ENCODE data around the gene KIF1B. TPM values are rescaled to one million over a fixed set of nuclear protein-coding genes. Genes with fewer than 3 reads are reported as not detected.

The KIF1B gene
- total and polyA plus RNA-seq, 2 experiments from 2014 or later: 21.5 to 68.4 TPM

DNA sequence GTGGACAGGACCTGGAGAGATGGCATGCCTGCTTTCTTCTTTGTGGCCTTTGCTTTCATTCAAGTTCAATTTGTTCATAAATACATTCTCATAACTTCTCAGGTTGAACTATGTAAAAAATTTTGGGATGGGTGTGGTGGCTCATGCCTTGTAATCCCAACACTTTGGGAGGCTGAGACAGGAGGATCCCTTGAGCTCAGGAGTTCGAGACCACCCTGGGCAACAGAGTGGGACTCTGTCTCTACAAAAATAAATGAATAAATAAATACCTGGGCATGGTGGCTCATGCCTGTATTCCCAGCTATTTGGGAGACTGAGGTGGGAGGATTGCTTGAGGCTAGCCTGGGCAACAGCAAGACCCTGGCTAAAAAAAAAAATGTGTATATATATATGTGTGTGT, 2.1 kb downstream of the KIF1B start:
- Histone ChIP-seq H3K27me3 (ENCODE audit: insufficient read depth) (no peaks in the 10 kb centered on the region), H3K79me2 (replicated peaks; ENCODE audit: insufficient read depth) (peaks cover 64% of the 10 kb centered on the region), H3F3A (replicated peaks; ENCODE audit: low read depth) (peaks cover 3% of the 10 kb centered on the region; the same call in 1 of the 2 replicates), H3K4me3 (peak overlapping the region; percentile 100; the same call in 1 of the 2 replicates), H3K9me2 (ENCODE audit: insufficient read depth) (no peaks in the 10 kb centered on the region), H3K4me2 (peak overlapping the region; percentile 99), H2AFZ (no peak overlapping the region), H4K20me1 (replicated peaks; ENCODE audit: insufficient read depth) (peaks cover 44% of the 10 kb centered on the region), H3K4me1 (ENCODE audit: insufficient read depth) (peaks cover 19% of the 10 kb centered on the region), H3K36me3 (ENCODE audit: insufficient read depth) (no peaks in the 10 kb centered on the region), H3K27ac (ENCODE audit: low read depth) (no peak overlapping the region)
- H3K9me3 Mint-ChIP-seq: no peaks in the 10 kb centered on the region
- peak overlapping the region; percentile 98 for H3K4me3 Mint-ChIP-seq
- ATAC-seq (no peak), DNase-seq (ENCODE audit: low spot score) (no peak)
- H3K4me1 Mint-ChIP-seq: peaks cover 31% of the 10 kb centered on the region
- H3K27ac Mint-ChIP-seq: no peak overlapping the region; the same call in 1 of the 2 replicates
- H3K36me3 Mint-ChIP-seq (ENCODE audit: low read depth): no peaks in the 10 kb centered on the region
- H3K27me3 Mint-ChIP-seq (ENCODE audit: insufficient read depth, low read depth, poor library complexity): peaks cover 19% of the 10 kb centered on the region
- TF ChIP-seq STAT1 (IDR thresholded peaks at IDR 0.05; ENCODE audit: unreplicated experiment) (no peak), CREB1 (CRISPR knock-in tag; IDR thresholded peaks at IDR 0.05; ENCODE audit: low read depth) (no peak), NANOG (IDR thresholded peaks at IDR 0.05; ENCODE audit: borderline replicate concordance) (no peak), JUNB (IDR thresholded peaks at IDR 0.05; ENCODE audit: unreplicated experiment) (no peak), ZNF114 (CRISPR knock-in tag; IDR thresholded peaks at IDR 0.05) (no peak), EZH2phosphoT487 (IDR thresholded peaks at IDR 0.05; ENCODE audit: unreplicated experiment) (no peak), ZNF331 (CRISPR knock-in tag; IDR thresholded peaks at IDR 0.05; ENCODE audit: low read depth) (no peak)
- TF ChIP-seq, protein P1, sequence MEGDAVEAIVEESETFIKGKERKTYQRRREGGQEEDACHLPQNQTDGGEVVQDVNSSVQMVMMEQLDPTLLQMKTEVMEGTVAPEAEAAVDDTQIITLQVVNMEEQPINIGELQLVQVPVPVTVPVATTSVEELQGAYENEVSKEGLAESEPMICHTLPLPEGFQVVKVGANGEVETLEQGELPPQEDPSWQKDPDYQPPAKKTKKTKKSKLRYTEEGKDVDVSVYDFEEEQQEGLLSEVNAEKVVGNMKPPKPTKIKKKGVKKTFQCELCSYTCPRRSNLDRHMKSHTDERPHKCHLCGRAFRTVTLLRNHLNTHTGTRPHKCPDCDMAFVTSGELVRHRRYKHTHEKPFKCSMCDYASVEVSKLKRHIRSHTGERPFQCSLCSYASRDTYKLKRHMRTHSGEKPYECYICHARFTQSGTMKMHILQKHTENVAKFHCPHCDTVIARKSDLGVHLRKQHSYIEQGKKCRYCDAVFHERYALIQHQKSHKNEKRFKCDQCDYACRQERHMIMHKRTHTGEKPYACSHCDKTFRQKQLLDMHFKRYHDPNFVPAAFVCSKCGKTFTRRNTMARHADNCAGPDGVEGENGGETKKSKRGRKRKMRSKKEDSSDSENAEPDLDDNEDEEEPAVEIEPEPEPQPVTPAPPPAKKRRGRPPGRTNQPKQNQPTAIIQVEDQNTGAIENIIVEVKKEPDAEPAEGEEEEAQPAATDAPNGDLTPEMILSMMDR (conservative IDR thresholded peaks at IDR 0.05; ENCODE audit: low read depth in 2 of 2): no peak
- TF ChIP-seq, protein P2, sequence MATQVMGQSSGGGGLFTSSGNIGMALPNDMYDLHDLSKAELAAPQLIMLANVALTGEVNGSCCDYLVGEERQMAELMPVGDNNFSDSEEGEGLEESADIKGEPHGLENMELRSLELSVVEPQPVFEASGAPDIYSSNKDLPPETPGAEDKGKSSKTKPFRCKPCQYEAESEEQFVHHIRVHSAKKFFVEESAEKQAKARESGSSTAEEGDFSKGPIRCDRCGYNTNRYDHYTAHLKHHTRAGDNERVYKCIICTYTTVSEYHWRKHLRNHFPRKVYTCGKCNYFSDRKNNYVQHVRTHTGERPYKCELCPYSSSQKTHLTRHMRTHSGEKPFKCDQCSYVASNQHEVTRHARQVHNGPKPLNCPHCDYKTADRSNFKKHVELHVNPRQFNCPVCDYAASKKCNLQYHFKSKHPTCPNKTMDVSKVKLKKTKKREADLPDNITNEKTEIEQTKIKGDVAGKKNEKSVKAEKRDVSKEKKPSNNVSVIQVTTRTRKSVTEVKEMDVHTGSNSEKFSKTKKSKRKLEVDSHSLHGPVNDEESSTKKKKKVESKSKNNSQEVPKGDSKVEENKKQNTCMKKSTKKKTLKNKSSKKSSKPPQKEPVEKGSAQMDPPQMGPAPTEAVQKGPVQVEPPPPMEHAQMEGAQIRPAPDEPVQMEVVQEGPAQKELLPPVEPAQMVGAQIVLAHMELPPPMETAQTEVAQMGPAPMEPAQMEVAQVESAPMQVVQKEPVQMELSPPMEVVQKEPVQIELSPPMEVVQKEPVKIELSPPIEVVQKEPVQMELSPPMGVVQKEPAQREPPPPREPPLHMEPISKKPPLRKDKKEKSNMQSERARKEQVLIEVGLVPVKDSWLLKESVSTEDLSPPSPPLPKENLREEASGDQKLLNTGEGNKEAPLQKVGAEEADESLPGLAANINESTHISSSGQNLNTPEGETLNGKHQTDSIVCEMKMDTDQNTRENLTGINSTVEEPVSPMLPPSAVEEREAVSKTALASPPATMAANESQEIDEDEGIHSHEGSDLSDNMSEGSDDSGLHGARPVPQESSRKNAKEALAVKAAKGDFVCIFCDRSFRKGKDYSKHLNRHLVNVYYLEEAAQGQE (IDR thresholded peaks at IDR 0.05; ENCODE audit: unreplicated experiment): no peak
- TF ChIP-seq, protein P3, sequence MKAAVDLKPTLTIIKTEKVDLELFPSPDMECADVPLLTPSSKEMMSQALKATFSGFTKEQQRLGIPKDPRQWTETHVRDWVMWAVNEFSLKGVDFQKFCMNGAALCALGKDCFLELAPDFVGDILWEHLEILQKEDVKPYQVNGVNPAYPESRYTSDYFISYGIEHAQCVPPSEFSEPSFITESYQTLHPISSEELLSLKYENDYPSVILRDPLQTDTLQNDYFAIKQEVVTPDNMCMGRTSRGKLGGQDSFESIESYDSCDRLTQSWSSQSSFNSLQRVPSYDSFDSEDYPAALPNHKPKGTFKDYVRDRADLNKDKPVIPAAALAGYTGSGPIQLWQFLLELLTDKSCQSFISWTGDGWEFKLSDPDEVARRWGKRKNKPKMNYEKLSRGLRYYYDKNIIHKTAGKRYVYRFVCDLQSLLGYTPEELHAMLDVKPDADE (IDR thresholded peaks at IDR 0.05): no peak
- TF ChIP-seq, protein P4, sequence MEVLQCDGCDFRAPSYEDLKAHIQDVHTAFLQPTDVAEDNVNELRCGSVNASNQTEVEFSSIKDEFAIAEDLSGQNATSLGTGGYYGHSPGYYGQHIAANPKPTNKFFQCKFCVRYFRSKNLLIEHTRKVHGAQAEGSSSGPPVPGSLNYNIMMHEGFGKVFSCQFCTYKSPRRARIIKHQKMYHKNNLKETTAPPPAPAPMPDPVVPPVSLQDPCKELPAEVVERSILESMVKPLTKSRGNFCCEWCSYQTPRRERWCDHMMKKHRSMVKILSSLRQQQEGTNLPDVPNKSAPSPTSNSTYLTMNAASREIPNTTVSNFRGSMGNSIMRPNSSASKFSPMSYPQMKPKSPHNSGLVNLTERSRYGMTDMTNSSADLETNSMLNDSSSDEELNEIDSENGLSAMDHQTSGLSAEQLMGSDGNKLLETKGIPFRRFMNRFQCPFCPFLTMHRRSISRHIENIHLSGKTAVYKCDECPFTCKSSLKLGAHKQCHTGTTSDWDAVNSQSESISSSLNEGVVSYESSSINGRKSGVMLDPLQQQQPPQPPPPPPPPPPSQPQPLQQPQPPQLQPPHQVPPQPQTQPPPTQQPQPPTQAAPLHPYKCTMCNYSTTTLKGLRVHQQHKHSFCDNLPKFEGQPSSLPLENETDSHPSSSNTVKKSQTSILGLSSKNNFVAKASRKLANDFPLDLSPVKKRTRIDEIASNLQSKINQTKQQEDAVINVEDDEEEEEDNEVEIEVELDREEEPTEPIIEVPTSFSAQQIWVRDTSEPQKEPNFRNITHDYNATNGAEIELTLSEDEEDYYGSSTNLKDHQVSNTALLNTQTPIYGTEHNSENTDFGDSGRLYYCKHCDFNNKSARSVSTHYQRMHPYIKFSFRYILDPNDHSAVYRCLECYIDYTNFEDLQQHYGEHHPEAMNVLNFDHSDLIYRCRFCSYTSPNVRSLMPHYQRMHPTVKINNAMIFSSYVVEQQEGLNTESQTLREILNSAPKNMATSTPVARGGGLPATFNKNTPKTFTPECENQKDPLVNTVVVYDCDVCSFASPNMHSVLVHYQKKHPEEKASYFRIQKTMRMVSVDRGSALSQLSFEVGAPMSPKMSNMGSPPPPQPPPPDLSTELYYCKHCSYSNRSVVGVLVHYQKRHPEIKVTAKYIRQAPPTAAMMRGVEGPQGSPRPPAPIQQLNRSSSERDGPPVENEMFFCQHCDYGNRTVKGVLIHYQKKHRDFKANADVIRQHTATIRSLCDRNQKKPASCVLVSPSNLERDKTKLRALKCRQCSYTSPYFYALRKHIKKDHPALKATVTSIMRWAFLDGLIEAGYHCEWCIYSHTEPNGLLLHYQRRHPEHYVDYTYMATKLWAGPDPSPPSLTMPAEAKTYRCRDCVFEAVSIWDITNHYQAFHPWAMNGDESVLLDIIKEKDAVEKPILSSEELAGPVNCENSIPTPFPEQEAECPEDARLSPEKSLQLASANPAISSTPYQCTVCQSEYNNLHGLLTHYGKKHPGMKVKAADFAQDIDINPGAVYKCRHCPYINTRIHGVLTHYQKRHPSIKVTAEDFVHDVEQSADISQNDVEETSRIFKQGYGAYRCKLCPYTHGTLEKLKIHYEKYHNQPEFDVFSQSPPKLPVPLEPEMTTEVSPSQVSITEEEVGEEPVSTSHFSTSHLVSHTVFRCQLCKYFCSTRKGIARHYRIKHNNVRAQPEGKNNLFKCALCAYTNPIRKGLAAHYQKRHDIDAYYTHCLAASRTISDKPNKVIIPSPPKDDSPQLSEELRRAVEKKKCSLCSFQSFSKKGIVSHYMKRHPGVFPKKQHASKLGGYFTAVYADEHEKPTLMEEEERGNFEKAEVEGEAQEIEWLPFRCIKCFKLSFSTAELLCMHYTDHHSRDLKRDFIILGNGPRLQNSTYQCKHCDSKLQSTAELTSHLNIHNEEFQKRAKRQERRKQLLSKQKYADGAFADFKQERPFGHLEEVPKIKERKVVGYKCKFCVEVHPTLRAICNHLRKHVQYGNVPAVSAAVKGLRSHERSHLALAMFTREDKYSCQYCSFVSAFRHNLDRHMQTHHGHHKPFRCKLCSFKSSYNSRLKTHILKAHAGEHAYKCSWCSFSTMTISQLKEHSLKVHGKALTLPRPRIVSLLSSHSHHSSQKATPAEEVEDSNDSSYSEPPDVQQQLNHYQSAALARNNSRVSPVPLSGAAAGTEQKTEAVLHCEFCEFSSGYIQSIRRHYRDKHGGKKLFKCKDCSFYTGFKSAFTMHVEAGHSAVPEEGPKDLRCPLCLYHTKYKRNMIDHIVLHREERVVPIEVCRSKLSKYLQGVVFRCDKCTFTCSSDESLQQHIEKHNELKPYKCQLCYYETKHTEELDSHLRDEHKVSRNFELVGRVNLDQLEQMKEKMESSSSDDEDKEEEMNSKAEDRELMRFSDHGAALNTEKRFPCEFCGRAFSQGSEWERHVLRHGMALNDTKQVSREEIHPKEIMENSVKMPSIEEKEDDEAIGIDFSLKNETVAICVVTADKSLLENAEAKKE (CRISPR knock-in tag; IDR thresholded peaks at IDR 0.05): no peak
